LNCAP (cell line): ENCODE results near the gene PSG6.
"Not testable (repeated sequence)": the region's sequence is repeated elsewhere in the genome, so short reads cannot be mapped to it uniquely, and the experiment has no call there.

Source experiments
- CTCF ChIP-seq: fragments of 450-650 bp; IDR thresholded peaks from 2 replicates; pipeline ENCODE4 v1.5.1; 2017; ENCODE audit warnings: mild to moderate bottlenecking

PSG6 gene

GRCh38 chr19:42917634-42918033 is at the start of gene PSG6:
TSS of gene PSG6 (minus strand) at chr19:42917894. CDS start at chr19:42917792, 102 bp downstream.
- not testable (repeated sequence) for TF ChIP-seq CTCF

GRCh38 chr19:42965176-42965575 is 47.5 kb upstream of the PSG6 start:
- TF ChIP-seq CTCF: no peak

- TF ChIP-seq CTCF: no peak
Observed at GRCh38 chr19:42961119-42961518, 43.4 kb upstream of the PSG6 start.

- peak; percentile 41 for TF ChIP-seq CTCF
Observed at GRCh38 chr19:42942187-42942789, 24.6 kb upstream of the PSG6 start.

- TF ChIP-seq CTCF: not testable (repeated sequence)
Observed at GRCh38 chr19:42937107-42937506, 19.4 kb upstream of the PSG6 start, which contains the start of gene PSG7. TSS of gene PSG7 (minus strand) at chr19:42937207. CDS start at chr19:42937076, 131 bp downstream.

GRCh38 chr19:42928896-42929295 is 11.2 kb upstream of the PSG6 start:
- TF ChIP-seq CTCF: no peak

GRCh38 chr19:42926781-42927180 is 9.1 kb upstream of the PSG6 start:
- TF ChIP-seq CTCF: no peak

GRCh38 chr19:42923106-42923505 is 5.4 kb upstream of the PSG6 start:
- TF ChIP-seq CTCF: peak; percentile 56; the same call in 1 of the 2 replicates
